ENCODE data around the gene CCDC122.

CCDC122 gene

DNA sequence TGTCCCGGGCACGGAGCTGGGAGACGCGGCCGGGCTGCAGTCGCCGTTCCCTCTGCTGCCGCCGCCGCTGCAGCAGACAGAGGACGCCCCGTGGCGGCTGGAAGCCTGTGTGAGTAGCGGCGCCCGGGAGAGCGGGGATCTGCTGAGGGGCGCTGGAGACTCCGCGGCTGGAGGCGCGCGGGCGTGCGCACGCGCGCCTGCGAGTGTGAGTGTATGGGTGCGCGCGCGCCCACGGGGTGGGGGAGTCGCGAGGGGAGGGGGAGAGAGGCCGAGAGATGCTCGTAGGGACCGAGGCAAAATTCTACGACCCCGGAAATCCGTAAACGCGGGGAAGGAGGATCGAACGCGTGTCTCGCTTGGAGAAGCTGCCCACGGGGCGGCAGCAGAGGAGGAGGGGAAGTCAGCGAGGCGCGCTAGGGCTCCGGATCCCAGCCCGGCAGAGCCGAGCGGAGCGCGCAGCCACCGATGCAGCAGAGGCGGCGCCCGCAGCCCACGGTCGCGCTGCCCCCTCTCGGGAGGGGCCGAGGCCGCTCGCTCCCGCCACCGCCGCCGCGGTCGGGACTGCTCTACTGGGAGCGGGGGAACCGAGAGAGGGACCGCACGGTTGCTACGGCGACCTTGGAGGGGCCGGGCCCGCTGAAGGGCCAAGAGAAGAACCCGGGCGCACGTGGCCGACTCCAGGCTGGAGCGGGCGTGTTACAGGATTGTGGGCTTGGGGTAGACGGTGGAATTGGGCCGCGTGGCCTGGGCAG, 92.6 kb downstream of the CCDC122 start, which contains the start of gene ENOX1:
ENOX1 (minus strand) TSS at position 207 of the 752 bp plus-strand sequence.
- H3K4me3 ChIP-seq (replicated peaks in 1 of 2; ENCODE audit: low read depth in 2 of 2, low read length in 2 of 2) = peak within 1 kb of the TSS; percentile 67 to 70
- DNase-seq (ENCODE audit: low read depth in 2 of 2) = peak; percentile 81 to 86
- TF ChIP-seq, protein P1, sequence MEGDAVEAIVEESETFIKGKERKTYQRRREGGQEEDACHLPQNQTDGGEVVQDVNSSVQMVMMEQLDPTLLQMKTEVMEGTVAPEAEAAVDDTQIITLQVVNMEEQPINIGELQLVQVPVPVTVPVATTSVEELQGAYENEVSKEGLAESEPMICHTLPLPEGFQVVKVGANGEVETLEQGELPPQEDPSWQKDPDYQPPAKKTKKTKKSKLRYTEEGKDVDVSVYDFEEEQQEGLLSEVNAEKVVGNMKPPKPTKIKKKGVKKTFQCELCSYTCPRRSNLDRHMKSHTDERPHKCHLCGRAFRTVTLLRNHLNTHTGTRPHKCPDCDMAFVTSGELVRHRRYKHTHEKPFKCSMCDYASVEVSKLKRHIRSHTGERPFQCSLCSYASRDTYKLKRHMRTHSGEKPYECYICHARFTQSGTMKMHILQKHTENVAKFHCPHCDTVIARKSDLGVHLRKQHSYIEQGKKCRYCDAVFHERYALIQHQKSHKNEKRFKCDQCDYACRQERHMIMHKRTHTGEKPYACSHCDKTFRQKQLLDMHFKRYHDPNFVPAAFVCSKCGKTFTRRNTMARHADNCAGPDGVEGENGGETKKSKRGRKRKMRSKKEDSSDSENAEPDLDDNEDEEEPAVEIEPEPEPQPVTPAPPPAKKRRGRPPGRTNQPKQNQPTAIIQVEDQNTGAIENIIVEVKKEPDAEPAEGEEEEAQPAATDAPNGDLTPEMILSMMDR (IDR thresholded peaks at IDR 0.05; ENCODE audit: low read depth, low read length) = peak; percentile 33

DNA sequence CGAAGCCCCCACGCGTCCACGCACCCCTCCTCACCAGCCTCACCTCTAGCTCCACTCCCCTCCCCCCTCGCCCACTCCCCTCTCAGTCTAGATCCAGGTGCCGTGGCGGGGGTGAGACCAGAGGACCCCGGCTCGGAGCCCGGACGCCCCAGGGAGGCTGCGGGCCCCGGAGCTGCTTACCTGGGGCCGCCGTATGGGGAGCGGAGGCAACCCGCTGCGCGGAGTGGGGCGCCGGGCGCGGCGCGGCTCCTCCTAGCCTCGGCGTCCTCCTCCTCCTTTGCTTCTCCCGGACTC, 93.1 kb downstream of the CCDC122 start:
- H3K4me3 ChIP-seq (replicated peaks in 1 of 2; ENCODE audit: low read depth in 2 of 2, low read length in 2 of 2) = peak overlapping the region; percentile 67 to 70
- DNase-seq (ENCODE audit: low read depth in 2 of 2) = no peak
- TF ChIP-seq, protein P1 (IDR thresholded peaks at IDR 0.05; ENCODE audit: low read depth, low read length) = no peak

All from cardiac fibroblast (primary cell).